HG03095 (cell line): ENCODE results near the gene HCAR1.
"Not testable (repeated sequence)": the region's sequence is repeated elsewhere in the genome, so short reads cannot be mapped to it uniquely, and the experiment has no call there.

Source experiments
- ATAC-seq: cut with Tn5 transposase; IDR thresholded peaks from one replicate; pipeline ENCODE4 v1.9.1; 2021; ENCODE audit warnings: moderate library complexity; ENCODE audit not compliant: unreplicated experiment

The HCAR1 gene, protein sequence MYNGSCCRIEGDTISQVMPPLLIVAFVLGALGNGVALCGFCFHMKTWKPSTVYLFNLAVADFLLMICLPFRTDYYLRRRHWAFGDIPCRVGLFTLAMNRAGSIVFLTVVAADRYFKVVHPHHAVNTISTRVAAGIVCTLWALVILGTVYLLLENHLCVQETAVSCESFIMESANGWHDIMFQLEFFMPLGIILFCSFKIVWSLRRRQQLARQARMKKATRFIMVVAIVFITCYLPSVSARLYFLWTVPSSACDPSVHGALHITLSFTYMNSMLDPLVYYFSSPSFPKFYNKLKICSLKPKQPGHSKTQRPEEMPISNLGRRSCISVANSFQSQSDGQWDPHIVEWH

DNA sequence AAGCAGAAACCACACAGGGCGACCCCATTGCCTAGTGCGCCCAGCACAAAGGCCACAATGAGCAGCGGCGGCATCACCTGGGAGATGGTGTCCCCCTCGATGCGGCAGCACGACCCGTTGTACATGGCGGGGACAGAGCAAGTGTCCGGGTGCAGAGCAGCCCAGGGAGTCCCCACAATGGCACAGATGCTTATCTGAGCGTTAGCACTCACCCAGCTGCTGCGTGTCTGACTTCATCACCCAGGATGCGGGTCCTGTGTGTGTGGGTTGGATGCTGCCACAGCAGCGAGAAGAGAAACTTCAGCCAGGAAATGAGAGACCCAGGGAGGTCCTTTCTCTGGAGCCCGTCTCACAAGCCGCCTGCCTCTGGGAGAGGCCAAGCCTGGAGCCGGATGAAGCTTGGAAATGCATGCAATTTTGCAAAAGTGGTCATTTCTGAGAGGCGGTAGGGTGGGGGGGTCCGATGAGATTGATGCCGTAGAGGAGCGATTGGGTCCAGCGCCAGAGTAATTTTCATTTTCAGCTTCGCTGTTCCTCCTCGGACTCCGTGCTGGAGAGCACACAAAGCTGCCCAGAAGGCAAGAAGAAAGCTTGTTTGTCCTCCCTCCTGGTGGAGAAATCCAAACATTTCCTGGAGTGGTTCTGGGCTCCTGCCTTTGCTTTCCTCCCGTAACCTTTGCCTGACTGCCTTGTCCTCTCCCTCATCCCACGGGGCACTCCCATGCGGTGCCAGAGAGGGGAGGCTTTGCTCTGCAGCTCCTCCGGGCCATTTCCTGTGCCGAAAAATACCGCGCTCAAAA lies at the start of gene HCAR1:
Gene HCAR1 (minus strand): TSS at position 630 of the 800 bp plus-strand sequence. CDS start 505 bp downstream, at position 125.
- no peak for ATAC-seq

DNA sequence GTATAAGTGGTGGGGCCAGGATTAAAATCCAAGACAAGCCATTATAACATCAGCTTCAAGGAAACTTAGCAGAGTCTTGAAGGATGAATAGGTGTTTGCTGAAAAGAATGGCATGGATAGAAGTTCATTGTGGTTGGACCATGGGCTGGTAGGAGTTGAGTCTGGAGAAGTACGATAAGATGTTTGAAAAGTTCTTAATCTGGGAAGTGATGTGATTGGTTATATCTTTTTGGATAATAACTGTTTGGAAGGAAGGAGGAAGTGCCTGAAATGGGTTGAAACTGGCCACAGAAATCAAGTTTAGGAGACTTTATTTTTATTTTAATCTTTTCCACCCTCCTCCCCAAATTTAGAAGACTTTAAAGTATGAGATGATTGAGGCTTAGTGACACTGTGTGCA lies 26.9 kb upstream of the HCAR1 start:
- ATAC-seq = no peak

DNA sequence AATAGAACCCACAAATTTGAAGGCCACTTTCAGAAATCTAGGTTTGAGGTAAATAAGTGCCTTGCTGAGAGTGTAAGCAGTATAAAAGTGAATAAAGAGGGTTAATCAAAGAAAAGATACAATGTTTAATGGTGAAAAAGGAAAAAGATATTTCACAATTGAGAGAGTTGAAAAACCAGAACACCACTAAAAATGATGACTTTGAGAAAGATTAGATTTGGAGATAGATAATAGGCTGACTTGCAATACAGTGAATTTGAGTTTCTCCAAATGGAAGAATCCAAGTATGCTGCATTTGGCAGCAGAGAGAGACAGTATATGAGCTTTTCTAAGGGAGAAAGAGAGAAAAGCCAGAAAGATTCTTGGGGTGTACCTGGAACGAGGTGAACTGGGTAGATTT lies 24.1 kb upstream of the HCAR1 start:
- ATAC-seq = no peak

DNA sequence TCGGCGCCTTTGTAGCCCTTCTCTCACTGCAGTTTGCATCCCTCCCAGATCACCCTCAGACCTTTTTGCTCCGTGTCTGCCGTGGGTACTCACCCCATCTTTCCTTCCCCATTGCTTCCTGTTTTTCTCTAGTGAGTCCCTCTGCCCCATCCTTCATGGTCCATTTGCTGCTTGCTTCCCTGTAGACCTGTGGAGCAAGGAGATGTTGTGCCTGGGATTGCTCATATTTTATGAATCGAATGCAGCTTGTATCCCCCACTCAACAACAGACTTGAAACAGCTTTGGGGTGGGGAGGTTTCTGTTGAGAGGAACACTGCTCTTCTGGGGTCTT lies 22.6 kb upstream of the HCAR1 start:
- ATAC-seq = no peak

DNA sequence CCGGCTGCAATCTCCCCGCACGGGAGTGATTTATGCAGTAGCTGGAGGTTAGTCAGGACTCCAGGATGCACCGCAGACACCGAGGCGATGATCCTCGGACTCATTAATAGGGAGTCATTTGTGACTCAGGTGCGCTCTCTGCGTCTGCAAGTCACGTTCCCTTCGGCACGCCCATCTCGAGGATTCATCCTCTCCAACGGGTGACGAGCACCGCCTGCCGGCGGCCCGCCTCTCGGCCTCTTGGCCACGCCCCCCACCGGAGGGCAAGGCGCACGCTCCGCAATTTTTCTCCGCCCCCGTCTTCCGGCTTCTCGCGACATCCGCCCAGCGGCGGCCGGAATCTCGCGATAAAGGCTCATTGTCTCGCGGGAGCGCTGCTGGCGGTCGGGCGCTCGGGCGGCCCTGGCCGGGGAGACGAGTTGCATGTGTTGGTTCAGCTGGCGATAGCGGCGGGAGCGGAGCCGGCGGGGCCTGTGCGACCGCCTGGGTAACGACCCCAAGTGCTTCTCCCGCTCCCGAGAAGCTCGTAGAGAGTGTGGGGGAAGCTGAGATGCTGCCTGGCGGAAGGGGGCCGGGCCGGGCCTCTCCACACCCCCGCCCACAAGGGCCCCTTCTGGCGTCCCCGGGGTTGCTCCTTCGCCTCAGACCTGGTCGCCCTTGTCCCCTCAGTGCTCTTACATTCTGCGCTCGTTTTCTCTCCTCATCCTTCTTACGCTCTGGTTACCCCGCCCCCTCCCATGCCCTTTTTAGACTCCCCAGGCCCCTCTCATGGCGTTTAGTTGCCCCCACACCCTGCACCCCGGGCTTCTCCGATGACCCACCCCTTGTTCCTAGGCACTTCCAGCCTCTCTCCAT lies 22.0 kb upstream of the HCAR1 start, which contains the start of gene DENR:
Gene DENR (plus strand): TSS at position 361 of the 855 bp plus-strand sequence. CDS start 878 bp downstream, outside the sequence.
- ATAC-seq = peak; percentile 88

DNA sequence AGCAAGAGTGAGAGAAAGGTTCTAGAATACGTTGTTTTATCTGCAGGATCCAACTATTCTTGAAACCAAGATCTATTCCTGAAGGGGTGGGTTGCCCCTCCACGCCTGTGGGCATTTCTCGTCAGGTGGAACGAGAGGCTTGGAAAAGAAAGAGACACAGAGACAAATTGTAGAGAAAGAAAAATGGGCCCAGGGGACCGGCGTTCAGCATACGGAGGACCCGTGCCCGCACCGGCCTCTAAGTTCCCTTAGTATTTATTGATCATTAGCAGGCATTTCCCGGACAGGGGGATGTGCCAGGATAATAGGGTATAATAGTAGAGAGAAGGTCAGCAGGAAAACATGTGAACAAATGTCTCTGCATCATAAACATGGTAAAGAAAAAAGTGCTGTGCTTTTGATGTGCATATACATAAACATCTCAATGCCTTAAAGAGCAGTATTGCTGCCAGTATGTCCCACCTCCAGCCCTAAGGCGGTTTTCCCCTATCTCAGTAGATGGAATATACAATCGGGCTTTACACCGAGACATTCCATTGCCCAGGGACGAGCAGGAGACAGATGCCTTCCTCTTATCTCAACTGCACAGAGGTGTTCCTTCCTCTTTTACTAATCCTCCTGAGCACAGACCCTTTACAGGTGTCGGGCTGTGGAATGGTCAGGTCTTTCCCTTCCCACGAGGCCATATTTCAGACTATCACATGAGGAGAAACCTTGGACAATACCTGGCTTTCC lies 20.3 kb upstream of the HCAR1 start:
- ATAC-seq = not testable (repeated sequence)

DNA sequence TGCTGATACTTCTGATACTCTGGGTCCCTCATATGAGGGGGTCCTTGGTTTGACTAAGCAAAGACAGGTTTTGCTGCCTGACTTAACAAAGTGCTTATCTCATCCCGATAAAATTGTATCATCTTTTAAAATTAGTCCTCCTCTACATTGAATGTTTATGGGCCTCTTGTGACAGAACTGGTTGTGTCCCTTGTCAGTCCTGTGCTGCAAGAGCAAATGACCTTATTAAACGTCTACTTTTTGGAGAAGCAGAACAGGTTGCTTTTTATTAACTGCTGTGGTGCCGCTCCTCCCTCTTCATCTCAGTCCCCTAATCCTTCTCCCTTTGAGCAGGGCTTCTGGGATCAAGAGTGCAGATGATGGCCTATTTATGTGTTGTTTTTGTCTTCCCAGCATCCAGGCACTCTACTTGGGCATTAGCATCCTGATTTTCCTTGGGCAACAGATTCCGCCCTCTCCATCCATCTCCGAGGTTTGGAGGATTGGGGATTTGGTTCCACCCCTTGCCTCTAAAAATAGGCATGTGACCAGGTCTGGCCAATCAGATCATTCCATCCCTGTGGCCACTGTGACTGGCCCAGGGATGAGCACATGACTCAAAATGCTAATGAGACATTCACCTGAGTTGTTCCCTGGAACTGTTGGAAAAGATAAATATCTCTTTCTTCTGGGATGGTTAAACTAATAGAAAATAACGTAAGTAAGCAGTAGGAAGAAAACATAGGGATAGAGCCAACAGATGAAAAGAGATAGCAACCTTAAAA lies 19.1 kb upstream of the HCAR1 start:
- ATAC-seq = no peak

DNA sequence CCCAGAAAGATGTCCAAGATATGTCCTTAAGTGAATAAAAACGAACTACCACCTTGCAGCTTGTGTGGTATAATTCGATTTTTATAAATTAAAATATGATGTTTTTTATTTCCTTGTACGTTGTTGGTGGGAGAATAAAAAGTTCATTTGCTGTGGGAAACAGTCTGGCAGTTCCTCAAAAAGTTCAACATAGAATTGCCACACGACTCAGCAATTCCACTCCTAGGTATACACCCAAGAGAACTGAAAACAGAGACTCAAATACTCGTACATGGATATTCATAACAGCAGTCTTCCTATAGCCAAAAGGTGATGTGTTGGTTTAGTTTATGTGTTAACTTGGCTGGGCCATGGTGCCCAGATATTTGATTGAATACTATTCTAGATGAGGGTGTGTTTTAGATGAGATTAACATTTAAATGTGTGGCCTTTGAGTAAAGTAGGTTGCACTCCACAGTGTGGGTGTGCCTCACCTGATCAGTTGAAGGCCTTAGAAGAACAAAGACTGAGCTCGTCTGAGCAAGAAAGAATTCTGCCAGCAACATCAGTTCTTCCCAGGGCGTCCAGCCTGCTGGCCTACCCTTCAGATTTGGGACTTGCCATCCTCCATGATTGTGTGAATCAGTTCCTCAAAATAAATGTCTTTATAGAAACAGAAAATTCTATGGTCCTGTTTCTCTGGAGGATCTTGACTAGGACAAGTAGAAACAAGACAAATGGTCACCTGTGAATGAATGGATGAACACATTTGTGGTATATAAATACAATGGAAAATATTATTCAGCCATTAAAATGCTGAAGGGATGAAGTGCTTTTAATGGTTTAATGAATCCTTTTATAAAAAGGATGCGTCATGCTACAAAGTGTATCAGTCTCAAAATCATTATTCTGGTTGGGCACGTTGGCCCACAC lies 16.8 kb upstream of the HCAR1 start:
- ATAC-seq = no peak

DNA sequence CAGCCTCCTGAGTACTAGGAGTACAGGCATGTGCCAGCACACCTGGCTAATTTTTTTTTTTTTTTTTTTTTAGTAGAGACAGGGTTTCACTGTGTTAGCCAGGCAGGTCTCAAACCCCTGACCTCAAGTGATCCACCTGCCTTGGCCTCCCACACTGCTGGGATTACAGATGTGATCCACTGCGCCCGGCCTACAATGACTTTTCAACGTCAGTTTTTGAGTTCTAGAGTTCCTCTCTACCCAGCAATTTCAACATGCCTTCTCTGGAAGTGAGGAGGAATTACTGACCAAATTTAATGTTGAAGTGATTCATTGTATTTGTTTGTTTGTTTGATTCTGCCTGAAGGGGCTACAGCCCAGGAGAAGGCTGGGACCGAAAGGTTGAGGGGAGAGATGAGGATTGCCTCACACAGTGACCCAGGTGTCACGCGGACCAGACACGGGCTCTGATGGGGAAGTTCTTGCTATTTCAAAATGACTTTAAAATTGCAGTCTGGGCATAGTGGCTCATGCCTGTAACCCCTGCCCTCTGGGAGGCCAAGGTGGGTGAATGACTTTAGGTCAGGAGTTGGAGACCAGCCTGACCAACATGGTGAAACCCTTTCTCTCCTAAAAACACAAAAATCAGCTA lies 13.4 kb upstream of the HCAR1 start:
- ATAC-seq = no peak

DNA sequence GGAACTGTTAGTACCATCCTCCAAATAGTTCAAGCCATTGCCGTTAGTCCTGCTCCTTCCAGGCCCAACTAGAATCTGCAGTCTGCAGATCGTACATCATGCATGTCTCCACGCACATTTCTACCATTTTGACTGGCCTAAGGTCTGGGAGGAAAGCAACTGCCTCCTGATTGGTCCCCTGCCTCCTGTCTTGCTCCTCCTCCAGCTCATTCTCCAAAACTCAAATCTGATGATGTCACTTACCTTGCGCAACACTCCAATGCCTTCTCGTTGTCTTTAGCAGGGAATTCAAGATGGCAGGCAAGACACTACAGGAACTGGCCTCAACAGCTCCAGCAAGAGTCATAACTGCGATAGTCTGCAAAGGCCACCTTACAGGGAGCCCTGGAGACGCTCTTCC lies 9.7 kb upstream of the HCAR1 start:
- no peak for ATAC-seq

DNA sequence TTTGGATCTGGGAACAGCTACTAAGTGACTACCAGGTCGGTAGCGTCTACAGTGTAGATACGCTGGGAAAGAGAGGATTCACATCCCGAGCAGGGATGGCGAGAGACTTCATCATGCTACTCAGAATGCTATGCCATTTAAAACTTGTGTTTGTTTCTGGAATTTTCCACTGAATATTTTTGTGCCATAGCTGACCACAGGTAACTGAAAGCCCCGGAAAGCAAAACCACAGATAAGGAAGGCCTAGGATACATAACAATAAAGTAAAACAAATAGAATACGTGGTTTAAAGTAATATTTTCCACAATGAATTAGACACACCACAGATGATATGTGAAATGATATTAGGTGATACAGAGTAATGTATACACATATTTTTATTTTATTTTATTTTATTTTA lies 7.9 kb upstream of the HCAR1 start:
- no peak for ATAC-seq

DNA sequence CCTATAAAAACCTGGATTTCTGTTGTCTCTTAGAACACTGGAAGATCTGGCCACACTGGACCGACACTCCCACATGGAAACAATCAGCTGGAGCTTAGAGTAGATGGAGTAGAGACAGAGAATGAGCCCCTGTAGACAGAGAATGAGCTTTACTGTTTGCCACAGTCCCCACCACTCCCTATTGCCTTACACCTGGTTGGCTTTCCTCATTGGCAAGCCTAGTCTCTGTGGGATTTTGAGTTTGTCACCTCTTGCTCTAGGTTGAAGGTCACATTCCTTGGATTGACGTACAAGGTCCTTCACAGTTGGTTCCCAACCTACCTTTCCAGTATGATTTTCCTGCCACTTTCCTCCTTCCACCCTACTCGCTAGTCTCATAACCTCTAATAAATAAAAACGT lies 2.0 kb upstream of the HCAR1 start:
- ATAC-seq = no peak

DNA sequence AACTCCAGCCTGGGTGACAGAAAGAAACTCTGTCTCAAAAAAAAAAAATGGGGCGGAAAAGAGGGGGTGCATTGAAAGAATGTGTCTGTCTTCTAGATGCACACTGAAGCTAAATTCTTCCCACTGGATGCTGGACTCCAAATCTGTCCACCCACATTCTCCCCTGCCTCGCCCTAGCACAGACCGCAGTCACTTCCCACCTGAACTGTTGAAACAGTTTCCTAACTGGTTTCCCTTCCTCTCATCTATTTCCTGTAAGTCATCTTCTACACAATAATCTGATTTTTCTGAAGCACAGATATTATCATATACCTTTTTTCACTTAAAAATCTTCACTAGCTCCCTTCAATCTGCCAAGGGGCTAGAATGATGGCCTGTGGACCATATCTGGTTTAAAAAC lies 1.5 kb upstream of the HCAR1 start:
- no peak for ATAC-seq

DNA sequence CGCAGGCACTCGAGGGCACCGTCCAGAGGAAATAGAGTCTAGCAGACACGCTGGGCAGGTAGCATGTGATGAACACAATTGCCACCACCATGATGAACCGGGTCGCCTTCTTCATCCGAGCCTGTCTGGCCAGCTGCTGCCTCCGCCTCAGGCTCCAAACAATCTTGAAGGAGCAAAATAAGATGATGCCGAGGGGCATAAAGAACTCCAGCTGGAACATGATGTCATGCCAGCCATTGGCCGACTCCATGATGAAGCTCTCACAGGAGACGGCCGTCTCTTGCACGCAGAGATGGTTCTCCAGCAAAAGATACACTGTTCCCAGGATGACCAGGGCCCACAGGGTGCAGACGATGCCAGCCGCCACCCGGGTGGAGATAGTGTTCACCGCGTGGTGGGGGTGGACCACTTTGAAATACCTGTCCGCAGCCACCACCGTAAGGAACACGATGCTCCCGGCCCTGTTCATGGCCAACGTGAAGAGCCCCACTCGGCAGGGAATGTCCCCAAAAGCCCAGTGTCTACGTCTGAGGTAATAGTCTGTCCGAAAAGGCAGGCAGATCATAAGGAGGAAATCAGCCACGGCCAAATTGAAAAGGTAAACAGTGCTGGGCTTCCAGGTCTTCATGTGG lies 945 bp downstream of the HCAR1 start:
- ATAC-seq = no peak

DNA sequence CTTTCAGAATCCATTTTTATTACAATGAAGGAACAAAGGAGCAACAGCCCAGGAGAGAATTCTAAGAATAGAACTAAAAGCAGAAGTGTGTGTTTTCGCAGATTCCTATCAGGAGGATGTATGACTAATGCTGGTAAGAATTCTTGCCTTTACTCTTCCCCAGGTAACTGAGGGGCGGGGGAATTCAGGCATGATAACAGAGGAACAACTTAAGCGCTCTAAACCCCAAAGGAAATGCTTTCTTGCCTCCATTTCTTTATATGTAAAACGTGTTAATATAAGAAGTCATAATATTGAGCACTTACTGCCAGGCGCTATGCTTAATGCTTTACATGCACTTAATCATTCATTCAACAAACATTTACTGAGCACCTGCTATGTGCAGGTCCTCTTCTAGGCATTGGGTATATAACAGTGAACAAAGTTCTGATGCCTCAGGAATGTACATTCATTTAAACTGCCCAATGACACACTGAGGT lies 4.5 kb downstream of the HCAR1 start:
- no peak for ATAC-seq

DNA sequence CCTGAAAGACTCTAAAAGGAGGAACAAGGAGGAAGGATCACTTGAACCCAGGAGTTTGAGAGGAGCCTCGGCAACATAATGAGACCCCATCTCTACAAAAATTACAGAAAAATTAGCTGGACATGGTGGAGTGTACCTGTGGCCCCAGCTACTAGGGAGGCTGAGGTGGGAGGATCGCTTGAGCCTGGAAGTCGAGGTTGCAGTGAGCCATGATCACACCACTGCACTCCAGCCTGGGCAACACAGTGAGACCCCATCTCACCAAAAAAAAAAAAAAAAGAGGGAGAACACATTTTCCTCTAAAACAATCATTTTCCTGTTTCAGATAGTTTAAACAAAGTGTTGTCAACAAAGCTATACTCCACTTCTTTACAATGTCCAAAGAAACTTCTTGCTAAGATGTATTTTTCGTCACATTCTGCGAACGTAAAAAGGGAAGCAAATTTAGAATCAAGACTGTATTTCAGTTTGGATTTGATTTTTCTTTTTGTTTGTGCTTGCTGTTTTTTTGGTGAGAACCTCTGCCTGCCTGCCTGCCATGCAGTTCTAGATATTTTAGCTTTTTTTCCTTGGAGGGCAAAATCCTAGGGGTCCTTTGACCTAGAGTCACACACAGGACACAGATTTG lies 5.1 kb downstream of the HCAR1 start:
- ATAC-seq = no peak

DNA sequence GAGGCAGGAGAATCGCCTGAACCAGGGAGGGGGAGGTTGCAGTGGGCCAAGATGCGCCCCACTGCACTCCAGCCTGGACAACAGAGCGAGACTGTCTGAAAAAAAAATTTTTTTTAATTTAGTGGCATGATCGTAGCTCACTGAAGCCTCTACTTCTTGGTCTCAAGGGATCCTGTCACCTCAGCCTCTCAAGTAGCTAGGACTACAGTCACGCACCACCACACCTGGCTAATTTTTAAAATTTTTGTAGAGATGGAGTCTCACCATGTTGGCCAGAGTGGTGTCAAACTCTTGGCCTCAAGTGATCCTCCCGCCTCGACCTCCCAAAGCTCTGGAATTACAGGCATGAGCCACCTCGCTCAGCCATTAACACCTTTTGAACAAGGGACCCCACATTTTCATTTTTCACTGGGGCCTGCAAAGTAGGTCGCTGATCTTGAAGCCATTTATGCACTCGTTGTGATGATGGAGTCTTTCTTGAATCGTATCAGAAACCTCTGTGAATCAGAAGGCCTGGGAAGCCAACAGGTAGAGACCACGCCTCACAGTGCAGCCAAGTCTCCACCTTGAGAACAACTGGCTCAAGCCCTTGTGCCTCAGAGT lies 5.9 kb downstream of the HCAR1 start:
- no peak for ATAC-seq
